Coronary artery (tissue), 2 donors: ENCODE measurements around the gene SMIM5.

Experiments used
- DNase-seq: peaks from one replicate; pipeline ENCODE4 v3.0.0-alpha.2; 2017; ENCODE audit warnings: low spot score
- H3K27ac ChIP-seq, 2 donors: fragments of 200-600 bp; sonication (generic); one replicate each; pipeline ENCODE4 v1.5.1; 2016 to 2019
- H3K4me3 ChIP-seq: fragments of 200-600 bp; sonication (generic); 2 replicates; pipeline ENCODE4 v1.5.1; 2016; ENCODE audit warnings: mild to moderate bottlenecking, moderate library complexity
- CTCF ChIP-seq: fragments of 200-600 bp; sonication (generic); IDR thresholded peaks from one replicate; pipeline ENCODE4 v1.5.1; 2019; ENCODE audit warnings: antibody characterized with exemption

The SMIM5 gene

GRCh38 chr17:75604034-75604695, 29.1 kb upstream of the SMIM5 start:
- no peak for TF ChIP-seq CTCF
- DNase-seq = no peak
- Histone ChIP-seq H3K4me3 (no peak overlapping the region), H3K27ac (no peak overlapping the region)

- no peak overlapping the region for H3K27ac ChIP-seq
- no peak for DNase-seq
- TF ChIP-seq CTCF = no peak
These were observed 27.4 kb upstream of the SMIM5 start for GRCh38 chr17:75605790-75606189.

GRCh38 chr17:75607086-75607485, 26.1 kb upstream of the SMIM5 start:
- Histone ChIP-seq H3K27ac (no peak overlapping the region), H3K4me3 (no peak overlapping the region)
- no peak for DNase-seq
- no peak for TF ChIP-seq CTCF

More at GRCh38 chr17:75605790-75606189, 27.4 kb upstream of the SMIM5 start:
- H3K4me3 ChIP-seq = no peak overlapping the region

GRCh38 chr17:75610103-75610984, 22.9 kb upstream of the SMIM5 start:
- no peak for DNase-seq
- Histone ChIP-seq H3K27ac (no peak overlapping the region), H3K4me3 (no peak overlapping the region)
- no peak for TF ChIP-seq CTCF

GRCh38 chr17:75611851-75612429, 21.3 kb upstream of the SMIM5 start:
- DNase-seq = no peak
- H3K27ac ChIP-seq = no peak overlapping the region
- TF ChIP-seq CTCF = no peak
- no peak overlapping the region for H3K4me3 ChIP-seq

GRCh38 chr17:75612906-75613626, 20.2 kb upstream of the SMIM5 start:
- Histone ChIP-seq H3K27ac (no peak overlapping the region), H3K4me3 (no peak overlapping the region)
- DNase-seq = no peak
- no peak for TF ChIP-seq CTCF
